Measurements from ENCODE around the gene DUSP14. TPM values are rescaled to one million over a fixed set of nuclear protein-coding genes. Genes with fewer than 3 reads are reported as not detected.

Gene DUSP14
- total and polyA plus RNA-seq, 2 experiments from 2014 or later: 36.7 to 38.7 TPM

DNA sequence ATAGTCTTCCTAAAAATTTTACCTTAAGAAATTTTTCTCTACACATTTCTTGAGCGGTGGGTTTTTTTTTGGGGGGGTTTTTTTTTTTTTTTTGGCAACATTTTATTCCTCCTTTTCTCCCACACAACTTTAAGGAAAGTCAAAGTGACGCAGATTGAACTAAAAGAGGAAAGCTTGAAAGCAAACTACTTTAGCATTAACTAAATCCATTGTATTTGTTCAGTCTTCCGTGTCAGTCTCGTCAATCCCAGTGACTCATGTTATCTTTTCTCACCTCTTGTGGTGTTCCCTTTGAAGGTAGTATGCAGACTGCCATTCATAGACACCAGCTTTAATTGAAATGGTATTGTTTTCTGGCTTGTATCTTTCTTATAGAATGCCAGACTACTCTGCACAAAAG lies 43.7 kb upstream of the DUSP14 start:
- no peak overlapping the region for H3K27ac ChIP-seq (ENCODE audit: low read depth)
- no peak overlapping the region for H3K4me3 ChIP-seq
- no peaks in the 10 kb centered on the region; the same call in 1 of the 2 replicates for H3F3A ChIP-seq (replicated peaks; ENCODE audit: low read depth)
- Mint-ChIP-seq H3K36me3 (ENCODE audit: low read depth) (peaks cover 47% of the 10 kb centered on the region; the same call in 2 of the 3 replicates), H3K4me3 (no peak overlapping the region), H3K27me3 (ENCODE audit: insufficient read depth, low read depth, poor library complexity) (peaks cover 2% of the 10 kb centered on the region), H3K4me1 (peaks cover 11% of the 10 kb centered on the region; the same call in 2 of the 3 replicates), H3K9me3 (no peaks in the 10 kb centered on the region), H3K27ac (no peak overlapping the region)
- H3K79me2 ChIP-seq (replicated peaks; ENCODE audit: insufficient read depth): no peaks in the 10 kb centered on the region
- TF ChIP-seq POLR2AphosphoS5 (IDR thresholded peaks at IDR 0.05; ENCODE audit: low read depth): no peak
- TF ChIP-seq NANOG (IDR thresholded peaks at IDR 0.05; ENCODE audit: borderline replicate concordance): no peak
- TF ChIP-seq, protein P1, sequence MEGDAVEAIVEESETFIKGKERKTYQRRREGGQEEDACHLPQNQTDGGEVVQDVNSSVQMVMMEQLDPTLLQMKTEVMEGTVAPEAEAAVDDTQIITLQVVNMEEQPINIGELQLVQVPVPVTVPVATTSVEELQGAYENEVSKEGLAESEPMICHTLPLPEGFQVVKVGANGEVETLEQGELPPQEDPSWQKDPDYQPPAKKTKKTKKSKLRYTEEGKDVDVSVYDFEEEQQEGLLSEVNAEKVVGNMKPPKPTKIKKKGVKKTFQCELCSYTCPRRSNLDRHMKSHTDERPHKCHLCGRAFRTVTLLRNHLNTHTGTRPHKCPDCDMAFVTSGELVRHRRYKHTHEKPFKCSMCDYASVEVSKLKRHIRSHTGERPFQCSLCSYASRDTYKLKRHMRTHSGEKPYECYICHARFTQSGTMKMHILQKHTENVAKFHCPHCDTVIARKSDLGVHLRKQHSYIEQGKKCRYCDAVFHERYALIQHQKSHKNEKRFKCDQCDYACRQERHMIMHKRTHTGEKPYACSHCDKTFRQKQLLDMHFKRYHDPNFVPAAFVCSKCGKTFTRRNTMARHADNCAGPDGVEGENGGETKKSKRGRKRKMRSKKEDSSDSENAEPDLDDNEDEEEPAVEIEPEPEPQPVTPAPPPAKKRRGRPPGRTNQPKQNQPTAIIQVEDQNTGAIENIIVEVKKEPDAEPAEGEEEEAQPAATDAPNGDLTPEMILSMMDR (conservative IDR thresholded peaks at IDR 0.05; ENCODE audit: low read depth in 2 of 2): no peak
- no peak for TF ChIP-seq EZH2phosphoT487 (IDR thresholded peaks at IDR 0.05; ENCODE audit: unreplicated experiment)
- TF ChIP-seq, protein P2, sequence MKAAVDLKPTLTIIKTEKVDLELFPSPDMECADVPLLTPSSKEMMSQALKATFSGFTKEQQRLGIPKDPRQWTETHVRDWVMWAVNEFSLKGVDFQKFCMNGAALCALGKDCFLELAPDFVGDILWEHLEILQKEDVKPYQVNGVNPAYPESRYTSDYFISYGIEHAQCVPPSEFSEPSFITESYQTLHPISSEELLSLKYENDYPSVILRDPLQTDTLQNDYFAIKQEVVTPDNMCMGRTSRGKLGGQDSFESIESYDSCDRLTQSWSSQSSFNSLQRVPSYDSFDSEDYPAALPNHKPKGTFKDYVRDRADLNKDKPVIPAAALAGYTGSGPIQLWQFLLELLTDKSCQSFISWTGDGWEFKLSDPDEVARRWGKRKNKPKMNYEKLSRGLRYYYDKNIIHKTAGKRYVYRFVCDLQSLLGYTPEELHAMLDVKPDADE (IDR thresholded peaks at IDR 0.05): no peak
- TF ChIP-seq ZNF331 (CRISPR knock-in tag; IDR thresholded peaks at IDR 0.05; ENCODE audit: low read depth): no peak
- TF ChIP-seq, protein P3, sequence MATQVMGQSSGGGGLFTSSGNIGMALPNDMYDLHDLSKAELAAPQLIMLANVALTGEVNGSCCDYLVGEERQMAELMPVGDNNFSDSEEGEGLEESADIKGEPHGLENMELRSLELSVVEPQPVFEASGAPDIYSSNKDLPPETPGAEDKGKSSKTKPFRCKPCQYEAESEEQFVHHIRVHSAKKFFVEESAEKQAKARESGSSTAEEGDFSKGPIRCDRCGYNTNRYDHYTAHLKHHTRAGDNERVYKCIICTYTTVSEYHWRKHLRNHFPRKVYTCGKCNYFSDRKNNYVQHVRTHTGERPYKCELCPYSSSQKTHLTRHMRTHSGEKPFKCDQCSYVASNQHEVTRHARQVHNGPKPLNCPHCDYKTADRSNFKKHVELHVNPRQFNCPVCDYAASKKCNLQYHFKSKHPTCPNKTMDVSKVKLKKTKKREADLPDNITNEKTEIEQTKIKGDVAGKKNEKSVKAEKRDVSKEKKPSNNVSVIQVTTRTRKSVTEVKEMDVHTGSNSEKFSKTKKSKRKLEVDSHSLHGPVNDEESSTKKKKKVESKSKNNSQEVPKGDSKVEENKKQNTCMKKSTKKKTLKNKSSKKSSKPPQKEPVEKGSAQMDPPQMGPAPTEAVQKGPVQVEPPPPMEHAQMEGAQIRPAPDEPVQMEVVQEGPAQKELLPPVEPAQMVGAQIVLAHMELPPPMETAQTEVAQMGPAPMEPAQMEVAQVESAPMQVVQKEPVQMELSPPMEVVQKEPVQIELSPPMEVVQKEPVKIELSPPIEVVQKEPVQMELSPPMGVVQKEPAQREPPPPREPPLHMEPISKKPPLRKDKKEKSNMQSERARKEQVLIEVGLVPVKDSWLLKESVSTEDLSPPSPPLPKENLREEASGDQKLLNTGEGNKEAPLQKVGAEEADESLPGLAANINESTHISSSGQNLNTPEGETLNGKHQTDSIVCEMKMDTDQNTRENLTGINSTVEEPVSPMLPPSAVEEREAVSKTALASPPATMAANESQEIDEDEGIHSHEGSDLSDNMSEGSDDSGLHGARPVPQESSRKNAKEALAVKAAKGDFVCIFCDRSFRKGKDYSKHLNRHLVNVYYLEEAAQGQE (IDR thresholded peaks at IDR 0.05; ENCODE audit: unreplicated experiment): no peak
- TF ChIP-seq ZNF114 (CRISPR knock-in tag; IDR thresholded peaks at IDR 0.05): no peak
- no peak for TF ChIP-seq STAT1 (IDR thresholded peaks at IDR 0.05; ENCODE audit: unreplicated experiment)
- TF ChIP-seq, protein P4, sequence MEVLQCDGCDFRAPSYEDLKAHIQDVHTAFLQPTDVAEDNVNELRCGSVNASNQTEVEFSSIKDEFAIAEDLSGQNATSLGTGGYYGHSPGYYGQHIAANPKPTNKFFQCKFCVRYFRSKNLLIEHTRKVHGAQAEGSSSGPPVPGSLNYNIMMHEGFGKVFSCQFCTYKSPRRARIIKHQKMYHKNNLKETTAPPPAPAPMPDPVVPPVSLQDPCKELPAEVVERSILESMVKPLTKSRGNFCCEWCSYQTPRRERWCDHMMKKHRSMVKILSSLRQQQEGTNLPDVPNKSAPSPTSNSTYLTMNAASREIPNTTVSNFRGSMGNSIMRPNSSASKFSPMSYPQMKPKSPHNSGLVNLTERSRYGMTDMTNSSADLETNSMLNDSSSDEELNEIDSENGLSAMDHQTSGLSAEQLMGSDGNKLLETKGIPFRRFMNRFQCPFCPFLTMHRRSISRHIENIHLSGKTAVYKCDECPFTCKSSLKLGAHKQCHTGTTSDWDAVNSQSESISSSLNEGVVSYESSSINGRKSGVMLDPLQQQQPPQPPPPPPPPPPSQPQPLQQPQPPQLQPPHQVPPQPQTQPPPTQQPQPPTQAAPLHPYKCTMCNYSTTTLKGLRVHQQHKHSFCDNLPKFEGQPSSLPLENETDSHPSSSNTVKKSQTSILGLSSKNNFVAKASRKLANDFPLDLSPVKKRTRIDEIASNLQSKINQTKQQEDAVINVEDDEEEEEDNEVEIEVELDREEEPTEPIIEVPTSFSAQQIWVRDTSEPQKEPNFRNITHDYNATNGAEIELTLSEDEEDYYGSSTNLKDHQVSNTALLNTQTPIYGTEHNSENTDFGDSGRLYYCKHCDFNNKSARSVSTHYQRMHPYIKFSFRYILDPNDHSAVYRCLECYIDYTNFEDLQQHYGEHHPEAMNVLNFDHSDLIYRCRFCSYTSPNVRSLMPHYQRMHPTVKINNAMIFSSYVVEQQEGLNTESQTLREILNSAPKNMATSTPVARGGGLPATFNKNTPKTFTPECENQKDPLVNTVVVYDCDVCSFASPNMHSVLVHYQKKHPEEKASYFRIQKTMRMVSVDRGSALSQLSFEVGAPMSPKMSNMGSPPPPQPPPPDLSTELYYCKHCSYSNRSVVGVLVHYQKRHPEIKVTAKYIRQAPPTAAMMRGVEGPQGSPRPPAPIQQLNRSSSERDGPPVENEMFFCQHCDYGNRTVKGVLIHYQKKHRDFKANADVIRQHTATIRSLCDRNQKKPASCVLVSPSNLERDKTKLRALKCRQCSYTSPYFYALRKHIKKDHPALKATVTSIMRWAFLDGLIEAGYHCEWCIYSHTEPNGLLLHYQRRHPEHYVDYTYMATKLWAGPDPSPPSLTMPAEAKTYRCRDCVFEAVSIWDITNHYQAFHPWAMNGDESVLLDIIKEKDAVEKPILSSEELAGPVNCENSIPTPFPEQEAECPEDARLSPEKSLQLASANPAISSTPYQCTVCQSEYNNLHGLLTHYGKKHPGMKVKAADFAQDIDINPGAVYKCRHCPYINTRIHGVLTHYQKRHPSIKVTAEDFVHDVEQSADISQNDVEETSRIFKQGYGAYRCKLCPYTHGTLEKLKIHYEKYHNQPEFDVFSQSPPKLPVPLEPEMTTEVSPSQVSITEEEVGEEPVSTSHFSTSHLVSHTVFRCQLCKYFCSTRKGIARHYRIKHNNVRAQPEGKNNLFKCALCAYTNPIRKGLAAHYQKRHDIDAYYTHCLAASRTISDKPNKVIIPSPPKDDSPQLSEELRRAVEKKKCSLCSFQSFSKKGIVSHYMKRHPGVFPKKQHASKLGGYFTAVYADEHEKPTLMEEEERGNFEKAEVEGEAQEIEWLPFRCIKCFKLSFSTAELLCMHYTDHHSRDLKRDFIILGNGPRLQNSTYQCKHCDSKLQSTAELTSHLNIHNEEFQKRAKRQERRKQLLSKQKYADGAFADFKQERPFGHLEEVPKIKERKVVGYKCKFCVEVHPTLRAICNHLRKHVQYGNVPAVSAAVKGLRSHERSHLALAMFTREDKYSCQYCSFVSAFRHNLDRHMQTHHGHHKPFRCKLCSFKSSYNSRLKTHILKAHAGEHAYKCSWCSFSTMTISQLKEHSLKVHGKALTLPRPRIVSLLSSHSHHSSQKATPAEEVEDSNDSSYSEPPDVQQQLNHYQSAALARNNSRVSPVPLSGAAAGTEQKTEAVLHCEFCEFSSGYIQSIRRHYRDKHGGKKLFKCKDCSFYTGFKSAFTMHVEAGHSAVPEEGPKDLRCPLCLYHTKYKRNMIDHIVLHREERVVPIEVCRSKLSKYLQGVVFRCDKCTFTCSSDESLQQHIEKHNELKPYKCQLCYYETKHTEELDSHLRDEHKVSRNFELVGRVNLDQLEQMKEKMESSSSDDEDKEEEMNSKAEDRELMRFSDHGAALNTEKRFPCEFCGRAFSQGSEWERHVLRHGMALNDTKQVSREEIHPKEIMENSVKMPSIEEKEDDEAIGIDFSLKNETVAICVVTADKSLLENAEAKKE (CRISPR knock-in tag; IDR thresholded peaks at IDR 0.05): no peak
- TF ChIP-seq CREB1 (CRISPR knock-in tag; IDR thresholded peaks at IDR 0.05; ENCODE audit: low read depth): no peak
- no peak for TF ChIP-seq JUNB (IDR thresholded peaks at IDR 0.05; ENCODE audit: unreplicated experiment)
- no peak for TF ChIP-seq EZH2 (IDR thresholded peaks at IDR 0.05; ENCODE audit: low read depth, unreplicated experiment)
- DNase-seq (ENCODE audit: low spot score): no peak
- peaks cover 5% of the 10 kb centered on the region; the same call in 1 of the 2 replicates for H3K36me3 ChIP-seq (ENCODE audit: insufficient read depth)
- no peak overlapping the region for H2AFZ ChIP-seq
- no peaks in the 10 kb centered on the region for H3K27me3 ChIP-seq (ENCODE audit: insufficient read depth)
- H4K20me1 ChIP-seq (replicated peaks; ENCODE audit: insufficient read depth): no peaks in the 10 kb centered on the region
- H3K4me2 ChIP-seq: no peak overlapping the region
- ATAC-seq: no peak
- H3K4me1 ChIP-seq (ENCODE audit: insufficient read depth): no peaks in the 10 kb centered on the region
- no peaks in the 10 kb centered on the region for H3K9me2 ChIP-seq (ENCODE audit: insufficient read depth)

Measured in GM23338 (cell line).